Fibroblast of lung (primary cell): Measurements from ENCODE around the gene KYAT1. TPM values are rescaled to one million over a fixed set of nuclear protein-coding genes. Genes with fewer than 3 reads are reported as not detected.

ENCODE experiments used
- DNase-seq, 2 donors: peaks; one replicate each; pipeline versions ENCODE4 v3.0.0 to v3.0.0-alpha.2; 2010; ENCODE audit warnings: low read depth in 2 of 2
- H2AFZ ChIP-seq: 2 replicates; pipeline ENCODE4 v1.5.1; 2012; ENCODE audit warnings: low read length, control low read depth, inconsistent platforms
- H3K27ac ChIP-seq: 2 replicates; pipeline ENCODE4 v1.5.1; 2011; ENCODE audit warnings: low read length, control low read depth; ENCODE audit not compliant: insufficient read depth
- H3K27me3 ChIP-seq: 2 replicates; pipeline ENCODE4 v1.5.1; 2011; ENCODE audit warnings: mild to moderate bottlenecking, low read length; ENCODE audit not compliant: control insufficient read depth, insufficient read depth
- H3K36me3 ChIP-seq: 2 replicates; pipeline ENCODE4 v1.5.1; 2011; ENCODE audit warnings: low read length; ENCODE audit not compliant: control insufficient read depth, insufficient read depth
- H3K4me1 ChIP-seq: 2 replicates; pipeline ENCODE4 v1.5.1; 2011; ENCODE audit warnings: low read length; ENCODE audit not compliant: control insufficient read depth, insufficient read depth; ENCODE audit errors: extremely low read depth
- H3K4me2 ChIP-seq: 2 replicates; pipeline ENCODE4 v1.5.1; 2011; ENCODE audit warnings: low read length, control low read depth; ENCODE audit not compliant: insufficient read depth; ENCODE audit errors: extremely low read depth
- H3K4me3 ChIP-seq, 4 experiments: fragments of 200-600 bp in 1 of 4; sonication (generic) in 1 of 4; replicated peaks in 1 of 4; 2 replicates each; pipeline ENCODE4 v1.5.1; 2011 to 2016; ENCODE audit warnings: low read length in 4 of 4, low read depth in 3 of 4, mild to moderate bottlenecking in 3 of 4, control low read depth in 2 of 4, inconsistent platforms in 1 of 4, mixed read lengths in 1 of 4; ENCODE audit not compliant: insufficient read depth in 1 of 4; ENCODE audit errors: control extremely low read depth in 1 of 4
- H3K79me2 ChIP-seq: 2 replicates; pipeline ENCODE4 v1.5.1; 2012; ENCODE audit warnings: mild to moderate bottlenecking, low read length, inconsistent platforms; ENCODE audit not compliant: control insufficient read depth, insufficient read depth
- H3K9ac ChIP-seq: 2 replicates; pipeline ENCODE4 v1.5.1; 2011; ENCODE audit warnings: mild to moderate bottlenecking, low read length, control low read depth; ENCODE audit not compliant: insufficient read depth
- H3K9me3 ChIP-seq: 2 replicates; pipeline ENCODE4 v1.5.1; 2012; ENCODE audit warnings: low read depth, low read length; ENCODE audit not compliant: control insufficient read depth, insufficient read depth
- H4K20me1 ChIP-seq: 2 replicates; pipeline ENCODE4 v1.5.1; 2011; ENCODE audit warnings: low read length; ENCODE audit not compliant: control insufficient read depth, insufficient read depth; ENCODE audit errors: extremely low read depth
- EZH2 ChIP-seq: IDR thresholded peaks from 2 replicates; pipeline ENCODE4 v1.5.1; 2012; ENCODE audit warnings: low read length, control low read depth, mild to moderate bottlenecking; ENCODE audit errors: missing control alignments
- polyA minus RNA-seq: library from RNA; depleted of rRNA, polyadenylated mRNA; stranded (reverse); fragments of >200 nt; gene quantifications from 2 replicates; pipeline ENCODE4 v1.2.3, GENCODE V29; 2011; ENCODE audit warnings: low replicate concordance
- polyA plus RNA-seq, 2 donors: library from polyadenylated mRNA; depleted of rRNA in 1 of 2; stranded (reverse) in 1 of 2; unstranded in 1 of 2; fragments of >200 nt; gene quantifications; 2 replicates each; pipeline ENCODE4 v1.2.1, GENCODE V29; 2011 to 2012; ENCODE audit warnings: missing spikeins in 1 of 2
- total RNA-seq: library from RNA; depleted of rRNA; stranded (reverse); fragments of >200 nt; gene quantifications from 2 replicates; pipeline ENCODE4 v1.2.1, GENCODE V29; 2014
- TF ChIP-seq, protein P1 (sequence below), 2 donors: IDR thresholded peaks in 1 of 2; conservative IDR thresholded peaks in 1 of 2; 1 replicate in 1 of 2; 2 replicates in 1 of 2; pipeline ENCODE4 v1.5.1; 2011 to 2012; ENCODE audit warnings: low read length in 2 of 2, control low read depth in 1 of 2, inconsistent platforms in 1 of 2, low read depth in 1 of 2, mild to moderate bottlenecking in 1 of 2

Gene KYAT1
- total RNA-seq (7.4 and 12.4 TPM in 2 replicates), polyA plus RNA-seq (4.7 and 6.2 TPM in 2 replicates), polyA minus RNA-seq (8.8 and 10.2 TPM in 2 replicates)
- 4.7 and 5.2 TPM in 2 replicates for polyA plus RNA-seq (2012)

- TF ChIP-seq EZH2 = no peak
- TF ChIP-seq, protein P1, sequence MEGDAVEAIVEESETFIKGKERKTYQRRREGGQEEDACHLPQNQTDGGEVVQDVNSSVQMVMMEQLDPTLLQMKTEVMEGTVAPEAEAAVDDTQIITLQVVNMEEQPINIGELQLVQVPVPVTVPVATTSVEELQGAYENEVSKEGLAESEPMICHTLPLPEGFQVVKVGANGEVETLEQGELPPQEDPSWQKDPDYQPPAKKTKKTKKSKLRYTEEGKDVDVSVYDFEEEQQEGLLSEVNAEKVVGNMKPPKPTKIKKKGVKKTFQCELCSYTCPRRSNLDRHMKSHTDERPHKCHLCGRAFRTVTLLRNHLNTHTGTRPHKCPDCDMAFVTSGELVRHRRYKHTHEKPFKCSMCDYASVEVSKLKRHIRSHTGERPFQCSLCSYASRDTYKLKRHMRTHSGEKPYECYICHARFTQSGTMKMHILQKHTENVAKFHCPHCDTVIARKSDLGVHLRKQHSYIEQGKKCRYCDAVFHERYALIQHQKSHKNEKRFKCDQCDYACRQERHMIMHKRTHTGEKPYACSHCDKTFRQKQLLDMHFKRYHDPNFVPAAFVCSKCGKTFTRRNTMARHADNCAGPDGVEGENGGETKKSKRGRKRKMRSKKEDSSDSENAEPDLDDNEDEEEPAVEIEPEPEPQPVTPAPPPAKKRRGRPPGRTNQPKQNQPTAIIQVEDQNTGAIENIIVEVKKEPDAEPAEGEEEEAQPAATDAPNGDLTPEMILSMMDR (conservative IDR thresholded peaks at IDR 0.05 in 1 of 2, IDR thresholded peaks at IDR 0.05 in 1 of 2; ENCODE audit: low read depth in 1 of 2, low read length in 2 of 2) = peak in 1 of 2 donors; percentile 5
- Histone ChIP-seq H3K4me2 (peak within 1 kb of the TSS; percentile 96), H3K9me3 (no peaks in the 10 kb centered on the region), H3K79me2 (peaks cover 58% of the 10 kb centered on the region), H3K27ac (peak within 1 kb of the TSS; percentile 82), H3K4me3 (peak within 1 kb of the TSS; percentile 88 to 96 (median 94)), H3K27me3 (no peaks in the 10 kb centered on the region), H4K20me1 (no peaks in the 10 kb centered on the region), H3K36me3 (peaks cover 14% of the 10 kb centered on the region), H3K4me1 (peaks cover 3% of the 10 kb centered on the region), H2AFZ (peak within 1 kb of the TSS; percentile 98), H3K9ac (peak within 1 kb of the TSS; percentile 82)
- peak; percentile 93 to 94 for DNase-seq
These were observed at the start of gene KYAT1, which contains the start of gene LRRC8A for GRCh38 chr9:128881884-128882676. TSS of gene KYAT1 (minus strand) at chr9:128881950. CDS start at chr9:128845405, 36,545 bp downstream. TSS of gene LRRC8A (plus strand) at chr9:128882133. CDS start at chr9:128907165, 25,032 bp downstream.

DNA sequence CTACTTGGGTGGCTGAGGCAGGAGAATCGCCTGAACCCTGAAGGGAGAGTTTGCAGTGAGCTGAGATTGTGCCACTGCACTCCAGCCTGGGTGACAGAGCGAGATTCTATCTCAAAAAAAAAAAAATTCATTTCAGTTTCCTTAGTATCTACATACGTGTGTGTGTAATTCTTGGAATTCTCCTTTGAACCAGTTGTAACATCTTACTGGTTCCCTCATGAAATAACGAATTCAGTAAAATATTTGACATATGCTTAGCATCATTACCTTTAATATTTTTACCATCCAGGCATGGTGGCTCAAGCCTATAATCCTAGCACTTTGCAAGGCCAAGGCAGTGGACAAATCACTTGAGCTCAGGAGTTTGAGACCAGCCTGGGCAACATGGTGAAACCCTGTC, 47.8 kb upstream of the KYAT1 start:
- Histone ChIP-seq H3K9me3 (no peaks in the 10 kb centered on the region), H3K27me3 (no peaks in the 10 kb centered on the region), H3K79me2 (no peaks in the 10 kb centered on the region), H3K36me3 (no peaks in the 10 kb centered on the region), H4K20me1 (no peaks in the 10 kb centered on the region), H3K4me1 (no peaks in the 10 kb centered on the region), H3K9ac (no peak overlapping the region), H3K27ac (no peak overlapping the region), H3K4me2 (no peak overlapping the region), H3K4me3 (no peak overlapping the region), H2AFZ (no peak overlapping the region)
- no peak for TF ChIP-seq EZH2
- TF ChIP-seq, protein P1 (conservative IDR thresholded peaks at IDR 0.05 in 1 of 2, IDR thresholded peaks at IDR 0.05 in 1 of 2; ENCODE audit: low read depth in 1 of 2, low read length in 2 of 2) = no peak
- no peak for DNase-seq

DNA sequence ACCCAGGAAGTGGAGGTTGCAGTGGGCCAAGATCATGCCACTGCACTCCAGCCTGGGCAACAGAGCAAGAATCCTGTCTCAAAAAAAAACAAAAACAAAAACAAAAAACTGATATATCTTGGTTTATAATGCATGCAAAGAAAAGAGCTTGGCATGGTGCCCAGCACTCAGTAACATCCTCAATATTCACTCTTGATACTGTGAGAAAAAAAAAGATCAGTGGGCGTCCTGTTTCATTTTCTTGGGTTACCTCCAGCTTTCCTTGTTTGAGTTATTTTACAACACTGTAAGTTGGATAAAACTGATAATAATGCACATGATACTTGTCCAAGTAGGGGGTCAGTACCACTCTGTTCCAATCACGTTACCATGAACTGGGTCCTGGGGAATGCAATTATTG, 46.9 kb upstream of the KYAT1 start:
- H4K20me1 ChIP-seq = no peaks in the 10 kb centered on the region
- no peak overlapping the region for H3K4me2 ChIP-seq
- no peaks in the 10 kb centered on the region for H3K36me3 ChIP-seq
- no peak overlapping the region for H3K9ac ChIP-seq
- TF ChIP-seq, protein P1 (conservative IDR thresholded peaks at IDR 0.05 in 1 of 2, IDR thresholded peaks at IDR 0.05 in 1 of 2; ENCODE audit: low read depth in 1 of 2, low read length in 2 of 2) = no peak
- TF ChIP-seq EZH2 = no peak
- no peak overlapping the region for H2AFZ ChIP-seq
- no peaks in the 10 kb centered on the region for H3K79me2 ChIP-seq
- no peaks in the 10 kb centered on the region for H3K27me3 ChIP-seq
- no peaks in the 10 kb centered on the region for H3K9me3 ChIP-seq
- DNase-seq = no peak
- no peak overlapping the region for H3K4me3 ChIP-seq
- H3K27ac ChIP-seq = no peak overlapping the region
- H3K4me1 ChIP-seq = no peaks in the 10 kb centered on the region
